Naive thymus-derived CD4-positive, alpha-beta T cell (primary cell): Measurements from ENCODE around the gene COPB1. TPM values are rescaled to one million over a fixed set of nuclear protein-coding genes. Genes with fewer than 3 reads are reported as not detected.

Experiments
- polyA plus RNA-seq, 2 donors: library from polyadenylated mRNA; unstranded; fragments of 300-500 nt; fragmentation: Illumina TruSeq; gene quantifications; one replicate each; pipeline ENCODE4 v1.2.3, GENCODE V29; 2021
- total RNA-seq, 6 experiments: library from RNA in 5 of 6; stranded (reverse) in 5 of 6; gene quantifications; 1 replicate in 5 of 6; 2 replicates in 1 of 6; pipeline ENCODE4 v1.2.3 and lab custom pipeline; 2021 to 2026

The COPB1 gene
- total and polyA plus RNA-seq, 7 experiments from 2014 or later = 57.8 to 102 (median 75.9) TPM

Other genes starting within 250 kb of the COPB1 start
- gene RRAS2, start 140.6 kb downstream of the COPB1 start, total RNA-seq = 10 to 100 TPM; 12.6 to 55.3 (median 22.2) TPM
- gene RRAS2, start 140.6 kb downstream of the COPB1 start, polyA plus RNA-seq = 1 to 10 TPM; 6.0 to 8.3 TPM
- 100 to 1,000 TPM; 103 to 253 (median 120) TPM for gene PSMA1, start 20.6 kb upstream of the COPB1 start, total RNA-seq
- 100 to 1,000 TPM; 128 to 171 TPM for gene PSMA1, start 20.6 kb upstream of the COPB1 start, polyA plus RNA-seq
- 100 to 1,000 TPM in 4 of 5 experiments, 10 to 100 TPM in 1; 79.6 to 268 (median 151) TPM for gene PDE3B, start 144.0 kb upstream of the COPB1 start, total RNA-seq
- gene PDE3B, start 144.0 kb upstream of the COPB1 start, polyA plus RNA-seq = 10 to 100 TPM; 49.7 to 81.2 TPM